Islet precursor cell (in vitro differentiated cells): ENCODE measurements around the gene ARFGAP3.

Experiments
- DNase-seq: peaks from one replicate; pipeline ENCODE4 v3.0.0-alpha.2; 2018

ARFGAP3 gene, protein sequence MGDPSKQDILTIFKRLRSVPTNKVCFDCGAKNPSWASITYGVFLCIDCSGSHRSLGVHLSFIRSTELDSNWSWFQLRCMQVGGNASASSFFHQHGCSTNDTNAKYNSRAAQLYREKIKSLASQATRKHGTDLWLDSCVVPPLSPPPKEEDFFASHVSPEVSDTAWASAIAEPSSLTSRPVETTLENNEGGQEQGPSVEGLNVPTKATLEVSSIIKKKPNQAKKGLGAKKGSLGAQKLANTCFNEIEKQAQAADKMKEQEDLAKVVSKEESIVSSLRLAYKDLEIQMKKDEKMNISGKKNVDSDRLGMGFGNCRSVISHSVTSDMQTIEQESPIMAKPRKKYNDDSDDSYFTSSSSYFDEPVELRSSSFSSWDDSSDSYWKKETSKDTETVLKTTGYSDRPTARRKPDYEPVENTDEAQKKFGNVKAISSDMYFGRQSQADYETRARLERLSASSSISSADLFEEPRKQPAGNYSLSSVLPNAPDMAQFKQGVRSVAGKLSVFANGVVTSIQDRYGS

DNA sequence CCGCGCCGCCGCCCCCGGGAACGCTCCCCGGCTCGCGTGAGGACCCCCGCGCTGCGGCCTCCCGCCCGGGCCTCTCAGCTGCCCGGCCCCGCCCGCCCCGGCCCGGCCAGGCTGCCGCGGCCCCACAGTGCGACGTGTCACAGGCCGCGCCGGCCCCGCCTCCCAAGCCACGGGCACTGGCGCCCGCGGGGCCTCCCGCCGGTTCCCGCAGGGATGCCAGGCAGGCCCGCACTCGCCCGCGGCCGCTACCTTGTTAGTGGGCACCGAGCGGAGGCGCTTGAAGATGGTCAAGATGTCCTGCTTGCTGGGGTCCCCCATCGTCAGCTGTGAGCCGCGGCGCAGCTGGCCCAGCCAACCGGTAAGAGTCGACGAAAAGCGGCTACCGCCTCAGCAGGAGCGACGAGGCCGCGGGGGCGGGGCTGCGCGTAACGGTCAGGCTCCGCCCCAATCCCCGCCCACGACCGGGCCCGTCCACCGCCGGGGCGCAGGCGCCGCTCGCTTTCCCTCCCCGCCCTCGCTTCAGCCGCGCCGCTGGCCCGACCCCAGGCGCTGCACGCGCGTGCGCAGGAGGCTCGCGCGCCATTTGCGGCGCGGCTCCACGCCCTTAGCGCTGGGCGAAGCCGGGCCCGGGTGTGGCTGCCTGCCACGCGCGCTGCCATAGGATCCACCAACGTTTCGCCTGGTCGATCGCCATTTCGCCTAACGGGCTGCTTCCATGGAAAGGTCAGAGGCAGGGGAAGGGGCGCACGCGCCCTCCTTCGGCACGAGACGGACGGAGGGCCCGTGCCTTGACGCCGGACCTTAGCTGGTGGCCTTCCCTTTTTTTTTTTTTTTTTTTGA, at the start of gene ARFGAP3:
TSS of gene ARFGAP3 (minus strand) at position 409 of the 840 bp plus-strand sequence. CDS start at position 318, 91 bp downstream.
- DNase-seq = peak; percentile 94

DNA sequence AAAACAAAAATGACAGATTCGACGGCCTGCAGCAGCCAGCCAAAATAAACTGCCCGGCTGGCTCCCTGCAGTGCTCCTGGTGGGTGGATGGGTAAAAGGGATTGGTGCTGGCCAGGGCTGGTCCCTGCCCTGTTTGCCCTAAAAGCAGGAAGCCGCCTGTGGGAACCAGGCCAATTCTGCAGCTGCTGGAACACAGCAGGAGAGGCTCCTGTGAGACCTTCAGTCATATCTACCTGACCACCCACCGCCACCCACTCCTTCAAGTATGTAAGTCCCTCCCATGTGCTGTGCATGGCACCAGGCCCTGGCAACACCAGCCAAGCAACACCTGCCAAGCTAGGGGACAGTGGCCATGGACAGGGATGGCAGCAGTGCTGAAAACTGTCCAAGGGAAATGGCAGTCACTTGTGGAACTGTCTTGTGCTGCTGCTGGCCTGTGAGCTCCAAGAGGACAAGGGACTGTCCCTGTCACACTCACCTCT, 48.7 kb upstream of the ARFGAP3 start:
- no peak for DNase-seq

DNA sequence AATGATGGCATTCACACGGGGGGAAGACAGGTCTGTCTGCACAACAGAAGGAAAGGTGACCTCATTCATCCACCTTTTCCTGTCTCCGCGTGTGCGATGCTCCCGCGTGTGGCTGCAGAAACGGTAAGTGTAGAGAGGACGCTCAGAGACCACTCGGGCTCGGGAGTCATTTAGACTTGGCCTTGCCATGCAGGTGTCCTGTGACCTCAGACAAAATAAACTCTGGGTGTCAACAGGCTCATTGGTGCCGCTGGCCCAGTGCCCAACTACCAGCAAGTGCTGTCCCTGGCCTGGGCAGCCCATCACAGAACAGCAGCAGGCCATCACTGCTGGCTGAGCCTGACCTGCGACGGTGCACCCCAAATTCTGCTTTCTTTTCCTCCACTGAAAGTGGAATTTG, 48.1 kb upstream of the ARFGAP3 start:
- no peak for DNase-seq

DNA sequence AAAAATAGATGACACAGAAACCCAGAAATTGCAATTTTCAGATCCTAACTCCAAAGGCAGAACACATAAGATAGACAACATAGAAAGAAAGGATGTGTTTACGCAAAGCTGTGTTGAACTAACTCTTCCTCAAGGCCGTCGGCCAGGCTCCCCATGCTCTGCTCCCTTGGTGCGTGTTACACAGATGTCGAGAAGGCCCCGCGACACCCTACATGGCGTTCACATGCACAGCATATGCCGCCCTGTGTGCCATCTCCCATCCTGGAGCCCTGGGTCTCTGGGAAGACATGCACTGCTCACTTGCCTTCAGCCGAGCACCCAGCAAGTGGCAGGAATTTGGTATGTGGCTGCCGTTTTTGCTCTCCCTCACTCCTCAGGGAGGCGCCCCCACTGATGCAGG, 47.0 kb upstream of the ARFGAP3 start:
- DNase-seq = no peak

DNA sequence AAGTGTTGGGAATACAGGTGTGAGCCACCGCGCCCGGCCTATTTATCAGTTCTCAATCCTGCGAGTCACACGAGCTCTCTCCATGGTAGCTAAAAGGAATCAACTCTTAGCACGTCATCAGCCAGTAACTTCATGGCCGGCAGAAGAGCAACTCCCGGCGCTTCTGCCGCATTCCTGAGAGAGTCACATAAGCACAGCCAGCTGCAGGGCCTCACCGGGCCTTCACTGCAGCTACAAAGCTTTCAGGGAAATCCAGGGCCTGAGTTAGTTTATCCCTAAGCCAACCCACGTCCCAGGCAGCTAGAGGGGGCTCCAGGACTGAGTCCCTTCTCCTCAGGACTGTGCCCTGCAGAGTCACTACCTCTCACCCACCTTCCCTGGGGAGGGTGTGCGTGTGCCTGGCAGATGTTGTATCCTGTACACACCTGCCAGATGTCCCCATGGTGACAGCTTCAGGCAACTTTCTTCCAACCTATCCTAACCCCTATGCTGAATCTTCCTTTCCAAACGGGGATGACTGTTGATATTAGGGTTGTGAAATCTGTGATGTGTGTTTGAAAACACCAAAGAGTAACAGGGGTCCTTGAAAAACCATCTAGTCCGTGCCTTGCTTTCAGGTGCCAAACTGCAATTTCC, 45.9 kb upstream of the ARFGAP3 start:
- peak; percentile 66 for DNase-seq

DNA sequence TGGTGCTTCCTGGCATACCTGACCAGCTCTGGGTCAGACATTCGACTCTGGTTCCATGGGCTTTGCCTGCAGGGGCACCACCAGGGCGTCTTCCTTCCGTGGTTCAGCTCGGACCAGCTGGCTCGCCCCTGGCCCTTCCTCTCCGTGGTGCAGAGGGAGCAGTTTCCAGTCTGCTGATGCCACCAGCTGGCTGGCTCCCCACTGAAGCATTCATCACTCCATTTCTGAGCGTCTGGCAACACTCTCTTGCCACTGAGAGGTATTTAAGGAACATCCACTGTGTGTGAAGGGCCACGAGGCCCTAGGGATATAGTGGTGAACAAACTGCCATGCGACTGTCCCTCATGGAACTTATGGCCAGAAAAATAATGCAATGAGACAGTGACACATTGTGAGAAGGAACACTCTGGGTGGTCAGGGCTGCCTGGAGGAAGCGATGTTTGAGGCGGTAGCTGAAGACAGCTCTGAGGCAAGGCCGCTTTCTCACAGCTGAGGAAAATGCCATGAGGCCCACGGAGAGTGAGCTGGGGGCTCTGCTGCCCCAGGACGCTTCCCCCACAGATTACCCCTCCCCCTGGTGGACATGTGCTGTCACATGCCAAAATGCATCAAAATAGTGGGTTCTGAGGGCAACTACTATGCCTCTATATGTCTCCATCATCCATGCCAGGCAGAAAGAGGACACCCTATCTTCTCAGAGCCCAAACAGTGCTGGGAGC, 44.9 kb upstream of the ARFGAP3 start:
- no peak for DNase-seq

DNA sequence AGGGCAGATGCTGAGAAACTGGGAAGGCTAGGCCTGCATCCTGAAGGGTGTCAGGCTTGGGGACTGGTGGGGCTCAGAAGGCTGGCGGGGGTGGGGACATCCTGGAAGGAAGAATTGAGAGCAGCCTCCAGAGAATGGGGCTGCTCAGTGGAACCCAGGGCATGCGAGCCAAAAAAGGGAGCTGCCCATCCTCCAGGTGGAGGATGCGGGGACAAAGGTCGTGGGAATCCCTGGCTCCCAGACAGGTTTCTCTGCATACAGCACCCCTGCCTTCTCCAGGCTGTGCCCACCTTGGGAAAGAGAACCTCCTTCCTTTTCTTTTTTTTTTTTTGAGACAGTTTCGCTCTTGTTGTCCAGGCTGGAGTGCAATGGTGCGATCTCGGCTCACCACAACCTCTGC, 40.9 kb upstream of the ARFGAP3 start:
- DNase-seq = no peak

DNA sequence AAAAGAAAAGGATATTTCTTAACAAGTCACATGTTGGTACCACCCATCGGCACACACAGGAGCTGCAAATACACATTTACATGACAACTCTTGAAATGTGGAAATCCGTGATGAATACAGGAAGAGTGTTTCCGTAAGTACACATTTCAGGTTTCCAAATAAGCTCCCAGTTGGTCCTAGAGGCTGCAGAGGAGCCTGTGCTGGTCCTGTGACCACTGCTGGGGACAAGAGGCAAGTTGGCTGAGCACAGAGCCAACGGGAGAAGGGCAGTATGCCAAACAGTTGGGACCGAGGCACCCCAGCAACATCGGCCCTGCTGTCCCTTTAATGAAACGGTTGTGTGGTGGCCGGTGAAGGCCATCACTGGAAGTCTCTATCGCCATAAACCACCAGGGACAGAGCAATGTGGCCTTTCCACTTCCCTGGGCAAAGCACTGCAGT, 38.5 kb upstream of the ARFGAP3 start:
- DNase-seq = no peak

DNA sequence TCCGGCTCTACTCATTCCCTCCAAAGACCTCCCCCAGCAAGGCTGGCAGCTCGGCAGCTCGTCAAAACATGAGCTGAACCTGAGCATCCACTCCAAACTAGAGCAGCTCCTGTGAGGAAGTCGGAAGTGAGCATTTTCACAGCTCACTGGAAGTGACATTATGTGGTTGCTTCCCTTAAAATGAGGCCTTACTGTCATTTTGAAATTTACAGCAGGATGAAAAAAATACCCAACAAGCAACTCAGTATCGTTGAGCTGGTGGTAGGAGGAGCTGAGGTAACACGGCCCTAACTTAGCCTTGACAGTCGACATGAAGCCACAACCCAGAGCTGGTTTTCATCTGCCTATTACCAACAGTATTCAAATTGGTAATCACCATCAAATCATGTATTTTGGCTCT, 38.0 kb upstream of the ARFGAP3 start:
- no peak for DNase-seq

DNA sequence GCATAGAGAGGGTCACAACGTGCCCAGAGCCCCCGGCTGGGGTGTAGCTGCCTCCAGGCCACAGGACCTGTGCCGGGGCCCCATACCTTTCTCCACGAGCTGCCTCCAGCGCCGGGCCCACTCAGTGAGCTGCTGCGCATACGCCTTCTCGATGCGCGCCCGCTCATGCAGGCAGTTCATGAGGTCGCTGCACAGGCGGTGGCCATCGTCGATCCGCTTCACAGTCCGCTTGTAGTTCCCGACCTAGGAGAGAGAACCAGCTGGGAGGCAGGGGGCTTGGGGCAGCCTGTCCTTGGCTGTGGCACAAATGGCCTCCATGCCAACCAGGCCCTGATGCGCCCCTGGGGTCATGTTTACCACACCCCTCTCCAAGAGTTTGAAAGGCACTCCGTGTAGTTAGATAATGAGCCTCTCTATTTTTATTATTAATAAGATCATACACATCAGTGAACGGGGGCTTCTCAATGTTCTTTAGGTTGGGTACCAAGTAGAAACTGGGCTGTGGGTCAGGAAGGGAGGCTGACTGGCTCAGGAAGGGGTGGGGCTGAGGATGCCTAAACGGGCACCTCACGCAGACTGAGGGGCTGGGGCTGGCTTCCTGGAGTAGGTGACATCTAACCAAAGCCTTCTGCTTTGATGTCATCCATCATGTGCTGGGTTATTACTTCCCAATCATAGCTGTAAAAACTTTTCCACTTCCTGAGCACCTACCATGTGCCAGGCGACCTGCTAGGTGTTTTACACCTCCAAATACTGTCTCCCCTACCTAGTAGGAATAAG, 36.5 kb upstream of the ARFGAP3 start:
- no peak for DNase-seq

DNA sequence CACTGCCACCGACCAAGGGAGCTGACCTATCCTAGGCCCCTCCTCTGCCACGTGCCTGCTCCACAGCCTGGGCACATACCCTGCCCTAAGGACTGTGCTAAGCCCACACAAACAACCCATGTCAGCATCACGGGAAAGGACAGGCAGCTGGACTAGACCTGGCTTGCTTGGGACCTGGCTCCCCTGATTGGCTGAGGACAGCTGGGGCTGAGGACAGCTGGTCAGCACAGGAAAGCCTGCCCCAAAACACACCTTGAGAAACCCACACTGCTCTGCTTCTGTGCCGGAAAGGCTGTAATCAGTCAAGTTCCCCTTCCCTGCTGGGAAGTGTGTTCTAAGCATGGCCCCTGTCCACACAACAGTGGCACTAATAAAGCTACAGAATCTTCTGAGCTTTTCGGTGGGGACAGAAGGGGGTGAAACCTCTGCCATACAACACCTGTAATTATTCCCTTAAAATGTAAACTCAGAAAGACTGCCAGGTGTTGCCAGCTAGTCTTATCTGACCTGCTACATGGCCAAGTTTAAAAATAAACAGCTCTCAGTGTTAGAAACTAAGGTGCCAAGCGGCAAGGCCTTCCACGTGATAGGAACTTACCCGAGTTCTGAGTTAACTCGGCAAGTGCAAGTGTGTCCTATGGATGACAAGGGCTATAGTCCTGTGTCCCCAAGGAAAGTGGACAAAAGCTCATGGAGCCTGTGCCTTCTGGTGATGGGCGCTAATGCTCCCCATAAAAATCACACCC, 35.7 kb upstream of the ARFGAP3 start:
- DNase-seq = no peak

DNA sequence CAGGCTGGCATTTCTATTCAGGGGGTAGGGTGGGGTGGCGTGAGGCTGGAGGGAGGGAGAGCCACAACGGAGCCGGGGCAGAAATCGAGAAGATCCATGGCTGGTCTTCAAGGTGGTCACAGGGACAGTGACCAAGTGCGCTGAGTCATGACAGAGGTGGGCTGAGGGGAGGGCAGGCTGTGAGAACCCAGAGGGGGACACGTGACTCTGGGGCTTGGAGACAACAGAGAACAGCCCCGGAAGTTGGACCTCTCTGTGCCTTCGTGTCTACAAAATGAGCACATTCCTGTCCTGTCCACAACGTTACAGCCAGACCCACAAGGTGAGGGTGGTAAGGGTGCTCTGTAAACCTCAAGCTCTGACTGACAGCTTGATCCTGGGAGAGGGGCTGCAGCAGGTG, 35.1 kb upstream of the ARFGAP3 start:
- no peak for DNase-seq

DNA sequence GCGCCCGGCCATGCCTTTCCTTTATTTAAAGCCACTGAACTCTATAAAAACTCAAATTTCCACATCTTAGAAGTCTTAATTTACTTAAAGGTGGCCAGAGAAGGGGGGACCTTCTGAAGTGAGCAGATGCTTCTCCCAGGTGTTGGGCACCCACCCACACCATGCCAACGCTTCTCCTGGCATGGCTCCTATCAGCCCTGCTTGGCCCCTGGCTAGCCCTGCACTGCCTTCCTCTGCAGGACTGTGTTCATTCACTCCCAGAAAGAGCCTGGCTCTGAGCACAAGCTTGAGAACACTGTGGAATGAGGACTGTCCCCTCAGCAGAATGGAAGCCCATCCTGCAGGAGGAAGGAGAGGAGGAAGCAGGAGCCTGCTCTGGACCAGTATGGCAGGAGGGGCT, 34.6 kb upstream of the ARFGAP3 start:
- DNase-seq = no peak

DNA sequence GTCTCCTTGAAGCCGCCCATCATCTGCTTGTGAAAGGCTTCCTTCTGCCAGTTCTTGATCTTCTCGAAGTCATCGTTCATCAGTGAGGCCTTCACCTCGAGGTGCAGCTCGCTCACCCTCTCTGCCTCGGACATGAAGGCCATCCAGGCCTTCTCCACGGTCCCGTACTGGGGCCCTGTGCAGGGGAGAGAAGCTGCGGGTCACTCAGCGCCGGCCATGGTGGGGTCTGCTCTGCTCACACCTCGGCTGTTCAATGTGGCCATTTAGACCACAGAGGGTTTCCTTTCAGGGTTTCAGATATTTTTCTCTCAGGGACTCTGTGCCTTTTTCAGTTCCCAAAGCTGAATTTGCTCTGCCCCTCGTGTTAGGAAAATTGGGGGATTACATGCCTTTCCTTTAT, 33.9 kb upstream of the ARFGAP3 start:
- DNase-seq = no peak

DNA sequence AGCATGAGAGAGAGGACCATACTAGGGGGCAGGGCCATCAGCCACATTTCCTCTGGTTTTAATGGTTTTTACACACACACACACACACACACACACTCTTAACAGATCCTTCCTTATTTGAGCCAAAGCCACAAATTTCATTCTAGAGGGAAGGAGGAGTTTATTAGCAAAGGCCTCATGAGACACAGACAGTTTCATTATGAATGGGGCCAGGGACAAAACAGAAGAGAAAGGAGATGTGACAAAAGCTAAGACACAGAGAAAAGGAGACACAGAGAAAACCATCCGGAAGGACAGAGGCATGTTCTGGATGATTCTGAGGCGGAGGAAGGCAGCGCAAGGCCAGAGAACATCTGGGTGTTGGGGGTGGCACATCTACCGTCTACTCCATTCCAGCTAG, 32.2 kb upstream of the ARFGAP3 start:
- DNase-seq = no peak

DNA sequence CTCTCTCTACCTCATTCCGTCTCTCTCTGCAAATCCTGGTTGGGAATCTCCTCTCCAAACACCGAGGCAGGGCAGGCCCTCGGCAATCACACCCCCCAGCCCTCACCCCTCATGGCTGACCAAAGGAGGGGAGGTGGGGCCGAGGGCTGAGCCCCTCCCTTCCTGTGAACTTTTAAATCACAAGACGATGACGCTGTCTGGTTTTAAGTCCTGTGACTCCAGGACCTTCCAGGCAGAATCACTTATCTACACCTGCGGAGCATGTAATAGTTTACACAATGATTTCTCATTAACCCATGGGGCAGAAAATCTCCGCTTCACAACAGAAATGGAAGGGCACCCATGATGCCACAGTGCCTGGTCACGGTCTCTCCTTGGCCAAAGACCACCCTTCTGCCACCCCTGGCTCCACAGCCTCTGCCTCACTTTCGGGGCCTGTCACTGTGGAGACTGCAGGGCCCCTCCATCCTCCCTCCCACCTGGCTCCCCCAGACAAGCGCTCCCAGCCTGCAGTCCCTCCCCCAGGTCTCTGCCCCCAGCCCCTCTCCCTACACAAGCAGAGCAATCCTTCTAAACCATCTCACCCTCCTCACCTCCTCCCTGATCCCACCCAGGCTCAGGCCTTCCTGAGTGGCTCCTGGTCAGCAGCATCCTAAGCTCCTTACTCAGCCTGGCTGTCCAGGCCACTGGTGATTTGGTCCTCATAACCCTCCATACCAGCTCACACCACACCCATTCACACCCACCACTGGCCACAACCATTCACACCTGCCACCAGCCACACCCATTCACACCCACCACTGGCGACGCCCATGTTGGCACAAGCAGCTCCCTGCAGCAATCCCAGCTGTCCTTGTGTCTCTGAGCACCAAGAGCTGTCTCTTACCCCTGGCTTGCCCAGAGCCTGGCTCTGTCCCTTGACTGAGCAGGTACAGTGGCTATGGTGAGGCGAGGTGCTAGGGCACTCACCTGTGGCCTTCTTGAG, 30.7 kb upstream of the ARFGAP3 start:
- DNase-seq = no peak

DNA sequence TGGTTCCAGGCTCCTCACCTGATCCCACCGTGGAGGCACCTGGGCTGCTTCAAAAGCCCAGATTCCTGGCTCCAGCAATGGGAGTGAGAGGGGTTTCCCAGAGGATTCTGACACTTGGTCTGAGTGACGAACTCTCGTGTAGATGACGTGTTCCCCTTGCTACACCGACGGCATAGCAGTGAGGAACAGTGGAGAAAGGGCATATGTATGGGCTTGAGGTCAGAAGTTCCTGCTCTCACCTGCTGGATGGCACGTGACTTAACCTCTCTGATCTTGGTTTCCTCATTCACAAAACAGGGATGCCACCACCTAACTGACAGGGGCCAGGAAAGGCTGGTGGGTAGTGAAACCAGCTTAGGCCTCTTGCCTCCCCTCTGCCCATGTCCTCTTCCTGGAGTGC, 30.0 kb upstream of the ARFGAP3 start:
- no peak for DNase-seq

DNA sequence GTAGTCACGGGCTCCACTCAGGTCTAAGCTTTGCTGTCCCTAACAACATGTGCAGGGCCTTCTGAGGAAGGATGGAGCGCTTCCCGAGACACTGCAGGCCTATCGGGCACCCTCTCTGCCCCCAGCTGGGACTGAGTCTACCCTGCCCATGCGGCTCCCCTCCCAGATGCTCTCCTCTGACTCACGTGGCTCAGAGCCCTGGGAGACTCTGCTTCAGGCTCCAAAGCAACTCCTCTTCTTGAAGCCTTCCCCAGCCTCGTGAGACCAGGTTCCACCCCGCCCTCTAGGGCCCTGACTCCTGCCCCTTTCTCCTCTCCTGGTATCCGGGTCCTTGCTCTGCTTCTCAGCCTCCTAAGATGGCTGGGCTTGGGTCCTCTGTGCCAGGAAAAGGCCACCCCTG, 28.4 kb upstream of the ARFGAP3 start:
- DNase-seq = no peak

DNA sequence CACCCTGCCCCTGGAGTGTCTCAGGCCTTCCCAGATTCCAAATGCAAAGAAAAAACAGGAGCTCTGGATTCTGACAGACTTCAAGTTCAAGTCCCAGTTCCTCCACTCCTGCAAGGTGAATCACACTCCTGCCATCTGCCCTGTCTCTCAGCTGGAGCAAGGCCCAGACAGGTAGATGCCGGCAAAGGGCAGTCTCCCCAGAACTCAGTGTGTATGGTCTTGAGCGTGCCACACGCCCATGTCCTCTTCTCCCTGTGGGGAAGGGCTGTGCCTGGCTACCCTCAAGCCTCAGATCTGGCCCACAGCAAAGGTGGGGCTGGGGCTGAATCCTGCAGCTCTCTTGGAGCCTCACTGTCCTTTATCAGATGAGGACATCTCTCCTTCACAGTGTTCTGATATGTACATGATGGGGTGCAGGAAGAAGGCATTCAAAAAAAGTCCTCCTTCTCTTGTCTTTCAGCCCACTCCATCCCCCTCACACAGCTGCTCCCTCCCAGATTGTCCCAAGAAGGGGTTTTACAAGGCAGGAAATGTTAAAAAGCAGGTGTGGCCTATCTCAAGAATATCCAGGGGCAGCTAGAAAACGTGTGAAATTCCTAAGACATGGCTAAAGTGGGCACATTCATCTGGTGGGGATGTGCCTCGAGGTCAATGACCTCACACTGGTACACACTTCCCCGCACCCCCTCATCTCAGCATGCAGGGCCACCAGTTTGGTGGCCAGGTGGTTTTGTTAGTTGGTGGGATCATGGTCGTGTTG, 27.7 kb upstream of the ARFGAP3 start:
- DNase-seq = no peak
